T-helper 17 cell (primary cell): ENCODE data around the gene PI4KB. TPM values are rescaled to one million over a fixed set of nuclear protein-coding genes. Genes with fewer than 3 reads are reported as not detected.

Experiments
- total RNA-seq, 4 donors: library from RNA in 2 of 4; stranded (reverse) in 2 of 4; gene quantifications; one replicate each; pipeline ENCODE4 v1.2.3 and lab custom pipeline; 2022 to 2026

PI4KB gene
- total RNA-seq, 2 donors from 2014 or later: 73.5 to 81.4 TPM

Other genes with a start within 250 kb of the PI4KB start
- gene SEMA6C, start 180.8 kb downstream of the PI4KB start, total RNA-seq: 10 to 100 TPM in 1 of 2 donors, 1 to 10 TPM in 1; 9.5 to 11.3 TPM
- 1 to 10 TPM; 3.6 to 5.4 TPM for gene TNFAIP8L2, start 170.8 kb downstream of the PI4KB start, total RNA-seq
- gene LYSMD1, start 161.5 kb downstream of the PI4KB start, total RNA-seq: under 1 TPM; 0.39 to 0.70 TPM
- 10 to 100 TPM; 33.7 to 37.8 TPM for gene SCNM1, start 161.3 kb downstream of the PI4KB start, total RNA-seq
- gene TMOD4, start 151.4 kb downstream of the PI4KB start, total RNA-seq: 1 to 10 TPM; 1.0 to 3.0 TPM
- 10 to 100 TPM; 27.4 to 33.2 TPM for gene VPS72, start 137.2 kb downstream of the PI4KB start, total RNA-seq
- gene PIP5K1A, start 128.9 kb downstream of the PI4KB start, total RNA-seq: 10 to 100 TPM; 41.6 to 43.3 TPM
- gene PSMD4, start 72.7 kb downstream of the PI4KB start, total RNA-seq: 10 to 100 TPM; 78.4 to 86.0 TPM
- gene ZNF687, start 45.1 kb downstream of the PI4KB start, total RNA-seq: 10 to 100 TPM; 25.9 to 33.8 TPM
- 100 to 1,000 TPM in 1 of 2 donors, 10 to 100 TPM in 1; 81.5 to 105 TPM for gene RFX5, start 19.8 kb upstream of the PI4KB start, total RNA-seq
- gene SELENBP1, start 45.3 kb upstream of the PI4KB start, total RNA-seq: not detected
- 100 to 1,000 TPM; 283 to 299 TPM for gene PSMB4, start 72.2 kb upstream of the PI4KB start, total RNA-seq
- 100 to 1,000 TPM in 1 of 2 donors, 10 to 100 TPM in 1; 94.9 to 105 TPM for gene POGZ, start 132.1 kb upstream of the PI4KB start, total RNA-seq
- under 1 TPM; 0.60 to 0.75 TPM for gene CGN, start 184.0 kb upstream of the PI4KB start, total RNA-seq
- 10 to 100 TPM; 11.4 to 18.2 TPM for gene TUFT1, start 212.9 kb upstream of the PI4KB start, total RNA-seq